SK-N-SH (cell line): ENCODE results near the gene GABRB1.

Experiments used
- CTCF ChIP-seq: fragments of 200-600 bp; sonication (generic); IDR thresholded peaks from 2 replicates; pipeline ENCODE4 v1.6.1; 2017; ENCODE audit warnings: antibody characterized with exemption, mild to moderate bottlenecking, moderate library complexity
- EP300 ChIP-seq, 2 experiments: IDR thresholded peaks; 2 replicates each; pipeline versions ENCODE4 v1.4.0 to v1.6.1; 2012; ENCODE audit warnings: borderline replicate concordance in 1 of 2, low read depth in 1 of 2, low read length in 1 of 2
- MEF2A ChIP-seq: IDR thresholded peaks from 2 replicates; pipeline ENCODE4 v1.4.0; 2012; ENCODE audit warnings: low read depth, borderline replicate concordance
- NRF1 ChIP-seq: IDR thresholded peaks from 2 replicates; pipeline ENCODE4 v1.6.1; 2012; ENCODE audit warnings: low read depth, mild to moderate bottlenecking, low read length
- POLR2AphosphoS5 ChIP-seq: IDR thresholded peaks from 2 replicates; pipeline ENCODE4 v1.6.1; 2012; ENCODE audit warnings: low read depth, low read length
- TAF1 ChIP-seq: IDR thresholded peaks from 2 replicates; pipeline ENCODE4 v1.6.1; 2012; ENCODE audit warnings: low read depth, mild to moderate bottlenecking, low read length, moderate library complexity, borderline replicate concordance
- TCF12 ChIP-seq: IDR thresholded peaks from 2 replicates; pipeline ENCODE4 v1.4.0; 2012
- USF2 ChIP-seq: fragments of 150-350 bp; IDR thresholded peaks from 2 replicates; pipeline ENCODE4 v1.6.1; 2017; ENCODE audit warnings: antibody characterized with exemption, low read length, low read depth, borderline replicate concordance
- YY1 ChIP-seq: IDR thresholded peaks from 2 replicates; pipeline ENCODE4 v1.4.0; 2012; ENCODE audit warnings: low read depth, mild to moderate bottlenecking

DNA sequence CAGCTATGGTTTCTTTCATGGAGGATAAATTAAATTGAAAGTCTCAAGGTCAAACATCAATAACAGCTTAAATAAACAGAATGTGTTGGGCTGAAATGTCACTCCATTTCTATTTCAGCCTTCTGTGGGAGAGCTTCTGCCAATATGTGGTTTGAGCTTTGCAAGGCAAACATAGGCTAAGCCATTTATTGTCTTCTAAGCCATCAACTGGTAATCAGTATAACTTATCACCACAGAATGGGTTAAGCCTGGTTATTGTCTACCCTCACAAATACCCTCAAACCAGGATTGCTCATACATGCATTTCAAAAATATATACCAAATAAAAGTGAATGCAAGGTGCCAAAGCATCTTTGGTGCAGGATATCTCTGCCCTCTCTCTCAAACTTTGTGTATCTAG lies 52.7 kb downstream of the GABRB1 start:
- no peak for TF ChIP-seq EP300 (IDR thresholded peaks at IDR 0.05; ENCODE audit: borderline replicate concordance in 1 of 2, low read depth in 1 of 2, low read length in 1 of 2)
- TF ChIP-seq CTCF: no peak
- no peak for TF ChIP-seq TCF12
- no peak for TF ChIP-seq USF2
- TF ChIP-seq TAF1: no peak
- no peak for TF ChIP-seq POLR2AphosphoS5
- no peak for TF ChIP-seq YY1
- no peak for TF ChIP-seq NRF1
- TF ChIP-seq MEF2A: no peak
